CD4-positive, CD25-positive, alpha-beta regulatory T cell (primary cell): ENCODE data around the gene TAF4. TPM values are rescaled to one million over a fixed set of nuclear protein-coding genes. Genes with fewer than 3 reads are reported as not detected.

Experiments used
- ATAC-seq, 2 donors: fragments of 150-1000 bp; cut with Tn5 transposase; one replicate each; pipeline ENCODE4 v1.10.0; 2021; ENCODE audit warnings: low read depth in 2 of 2, moderate number of reproducible peaks in 2 of 2, moderate library complexity in 1 of 2
- DNase-seq, 3 donors: peaks; one replicate each; pipeline versions ENCODE4 v3.0.0 to v3.0.0-alpha.2; 2012 to 2022; ENCODE audit warnings: mixed read lengths in 1 of 3
- H3K27ac ChIP-seq: one replicate; pipeline ENCODE4 v1.7.0; 2013; ENCODE audit warnings: mild to moderate bottlenecking, low read length; ENCODE audit not compliant: insufficient read depth, poor library complexity, severe bottlenecking
- H3K27me3 ChIP-seq: one replicate; pipeline ENCODE4 v1.7.0; 2013; ENCODE audit warnings: low read length; ENCODE audit not compliant: control insufficient read depth, insufficient read depth
- H3K36me3 ChIP-seq: one replicate; pipeline ENCODE4 v1.7.0; 2013; ENCODE audit warnings: mild to moderate bottlenecking, low read length, moderate library complexity; ENCODE audit not compliant: control insufficient read depth, insufficient read depth
- H3K4me1 ChIP-seq: 2 replicates; pipeline ENCODE4 v1.7.0; 2013; ENCODE audit warnings: mild to moderate bottlenecking, low read length; ENCODE audit not compliant: insufficient read depth, control insufficient read depth, poor library complexity, severe bottlenecking
- H3K4me3 ChIP-seq: one replicate; pipeline ENCODE4 v1.7.0; 2013; ENCODE audit warnings: low read depth, mild to moderate bottlenecking, low read length, moderate library complexity
- H3K9me3 ChIP-seq, 2 experiments: 1 replicate in 1 of 2; 2 replicates in 1 of 2; pipeline ENCODE4 v1.7.0; 2013; ENCODE audit warnings: low read length in 2 of 2, mild to moderate bottlenecking in 1 of 2, moderate library complexity in 1 of 2; ENCODE audit not compliant: control insufficient read depth in 2 of 2
- H3K27ac Mint-ChIP-seq, 3 donors: one replicate each; pipeline ENCODE4 v1.8.0; 2020 to 2022; ENCODE audit warnings: mild to moderate bottlenecking in 3 of 3, mixed read lengths in 3 of 3, moderate library complexity in 2 of 3
- H3K27me3 Mint-ChIP-seq: one replicate; pipeline ENCODE4 v1.8.0; 2022; ENCODE audit warnings: mild to moderate bottlenecking, mixed read lengths
- H3K36me3 Mint-ChIP-seq: one replicate; pipeline ENCODE4 v1.8.0; 2020; ENCODE audit warnings: mixed read lengths
- H3K4me1 Mint-ChIP-seq, 4 donors: one replicate each; pipeline ENCODE4 v1.8.0; 2020 to 2022; ENCODE audit warnings: mixed read lengths in 4 of 4, mild to moderate bottlenecking in 1 of 4
- H3K4me3 Mint-ChIP-seq, 4 donors: one replicate each; pipeline ENCODE4 v1.8.0; 2020 to 2022; ENCODE audit warnings: mild to moderate bottlenecking in 4 of 4, mixed read lengths in 4 of 4, moderate library complexity in 3 of 4
- H3K9me3 Mint-ChIP-seq, 7 donors: one replicate each; pipeline ENCODE4 v1.8.0; 2020 to 2022; ENCODE audit warnings: mixed read lengths in 7 of 7, mild to moderate bottlenecking in 3 of 7, moderate library complexity in 2 of 7
- polyA plus RNA-seq, 4 donors: library from polyadenylated mRNA; unstranded; fragments of 300-500 nt; fragmentation: Illumina TruSeq; gene quantifications; one replicate each; pipeline ENCODE4 v1.2.3, GENCODE V29; 2021
- total RNA-seq: library from RNA; stranded (reverse); gene quantifications from one replicate; pipeline ENCODE4 v1.2.3, GENCODE V29; 2022

TAF4 gene
- total and polyA plus RNA-seq, 5 donors from 2014 or later, result 0.76 to 20.4 (median 0.91) TPM

GRCh38 chr20:61926253-61926613 lies 139.4 kb downstream of the TAF4 start:
- no peaks in the 10 kb centered on the region for H3K36me3 ChIP-seq
- Mint-ChIP-seq H3K27ac (no peak overlapping the region), H3K9me3 (peaks cover 0 to 3% (median 0%) of the 10 kb centered on the region in 7 donors), H3K27me3 (no peaks in the 10 kb centered on the region), H3K36me3 (no peaks in the 10 kb centered on the region), H3K4me3 (no peak overlapping the region), H3K4me1 (no peaks in the 10 kb centered on the region)
- ATAC-seq (no peak), DNase-seq (no peak)
- no peak overlapping the region for H3K4me3 ChIP-seq
- no peaks in the 10 kb centered on the region for H3K9me3 ChIP-seq
- no peaks in the 10 kb centered on the region for H3K4me1 ChIP-seq
- no peak overlapping the region for H3K27ac ChIP-seq
- H3K27me3 ChIP-seq, result no peaks in the 10 kb centered on the region

- DNase-seq (no peak), ATAC-seq (no peak)
- no peaks in the 10 kb centered on the region for H3K27me3 Mint-ChIP-seq
- Histone ChIP-seq H3K27ac (no peak overlapping the region), H3K4me3 (no peak overlapping the region), H3K27me3 (no peaks in the 10 kb centered on the region), H3K36me3 (no peaks in the 10 kb centered on the region), H3K9me3 (no peaks in the 10 kb centered on the region), H3K4me1 (no peaks in the 10 kb centered on the region)
- no peaks in the 10 kb centered on the region for H3K4me1 Mint-ChIP-seq
- peaks cover 0 to 3% (median 0%) of the 10 kb centered on the region in 7 donors for H3K9me3 Mint-ChIP-seq
- H3K4me3 Mint-ChIP-seq, result no peak overlapping the region
- no peaks in the 10 kb centered on the region for H3K36me3 Mint-ChIP-seq
- no peak overlapping the region for H3K27ac Mint-ChIP-seq
Observed at GRCh38 chr20:61925555-61926252, 140.0 kb downstream of the TAF4 start.

GRCh38 chr20:61924858-61925554 lies 140.7 kb downstream of the TAF4 start:
- H3K4me1 ChIP-seq, result no peaks in the 10 kb centered on the region
- H3K9me3 ChIP-seq, result no peaks in the 10 kb centered on the region
- ATAC-seq (no peak), DNase-seq (no peak)
- no peak overlapping the region for H3K4me3 Mint-ChIP-seq
- H3K27ac ChIP-seq, result no peak overlapping the region
- H3K36me3 ChIP-seq, result no peaks in the 10 kb centered on the region
- H3K4me3 ChIP-seq, result no peak overlapping the region
- H3K9me3 Mint-ChIP-seq, result peaks cover 0 to 3% (median 0%) of the 10 kb centered on the region in 7 donors
- no peak overlapping the region for H3K27ac Mint-ChIP-seq
- H3K27me3 Mint-ChIP-seq, result no peaks in the 10 kb centered on the region
- H3K4me1 Mint-ChIP-seq, result no peaks in the 10 kb centered on the region
- no peaks in the 10 kb centered on the region for H3K36me3 Mint-ChIP-seq
- H3K27me3 ChIP-seq, result no peaks in the 10 kb centered on the region

Other genes with a start within 250 kb of the TAF4 start
- gene LSM14B, start 56.6 kb upstream of the TAF4 start, total RNA-seq, result 33.7 TPM
- gene LSM14B, start 56.6 kb upstream of the TAF4 start, polyA plus RNA-seq, result 1 to 10 TPM in 2 of 4 donors, under 1 TPM in 2; 0.65 to 1.9 (median 1.0) TPM
- gene PSMA7, start 77.5 kb upstream of the TAF4 start, total RNA-seq, result 172 TPM
- 100 to 1,000 TPM; 512 to 670 (median 608) TPM for gene PSMA7, start 77.5 kb upstream of the TAF4 start, polyA plus RNA-seq
- gene SS18L1, start 77.9 kb upstream of the TAF4 start, total RNA-seq, result 21.0 TPM
- gene SS18L1, start 77.9 kb upstream of the TAF4 start, polyA plus RNA-seq, result under 1 TPM; 0.39 to 0.98 (median 0.73) TPM
- 17.5 TPM for gene MTG2, start 117.1 kb upstream of the TAF4 start, total RNA-seq
- gene MTG2, start 117.1 kb upstream of the TAF4 start, polyA plus RNA-seq, result 10 to 100 TPM; 18.7 to 23.6 (median 20.4) TPM
- not detected for gene HRH3, start 154.4 kb upstream of the TAF4 start, total RNA-seq
- gene HRH3, start 154.4 kb upstream of the TAF4 start, polyA plus RNA-seq, result not detected
- 85.2 TPM for gene OSBPL2, start 172.6 kb upstream of the TAF4 start, total RNA-seq
- 10 to 100 TPM; 19.3 to 23.3 (median 22.0) TPM for gene OSBPL2, start 172.6 kb upstream of the TAF4 start, polyA plus RNA-seq
- gene ADRM1, start 237.1 kb upstream of the TAF4 start, total RNA-seq, result 67.9 TPM
- 100 to 1,000 TPM in 3 of 4 donors, 10 to 100 TPM in 1; 89.4 to 117 (median 103) TPM for gene ADRM1, start 237.1 kb upstream of the TAF4 start, polyA plus RNA-seq